Thyroid gland (tissue), 4 donors: ENCODE measurements around the gene FNIP1. TPM values are rescaled to one million over a fixed set of nuclear protein-coding genes. Genes with fewer than 3 reads are reported as not detected.

Source experiments
- DNase-seq, 2 donors: peaks; one replicate each; pipeline ENCODE4 v3.0.0-alpha.2; 2019
- H3K27ac ChIP-seq, 3 donors: fragments of 200-600 bp; sonication (generic); 1 replicate in 2 of 3; 2 replicates in 1 of 3; pipeline ENCODE4 v1.5.1; 2016 to 2019; ENCODE audit warnings: mild to moderate bottlenecking in 1 of 3, moderate library complexity in 1 of 3
- H3K27me3 ChIP-seq: fragments of 200-600 bp; sonication (generic); one replicate; pipeline ENCODE4 v1.5.1; 2019
- H3K36me3 ChIP-seq, 2 donors: fragments of 200-600 bp; sonication (generic); one replicate each; pipeline ENCODE4 v1.5.1; 2016 to 2019
- H3K4me1 ChIP-seq, 2 donors: fragments of 200-600 bp; sonication (generic); one replicate each; pipeline ENCODE4 v1.5.1; 2017 to 2019
- H3K4me3 ChIP-seq, 3 donors: fragments of 200-600 bp; sonication (generic); replicated peaks in 1 of 3; 1 replicate in 2 of 3; 2 replicates in 1 of 3; pipeline ENCODE4 v1.5.1; 2016; ENCODE audit warnings: mild to moderate bottlenecking in 1 of 3
- H3K9me3 ChIP-seq: fragments of 200-600 bp; sonication (generic); one replicate; pipeline ENCODE4 v1.5.1; 2017
- CTCF ChIP-seq, 6 experiments: fragments of 200-600 bp in 3 of 6; fragments of 450-650 bp in 3 of 6; sonication (generic) in 3 of 6; IDR thresholded peaks; one replicate each; pipeline ENCODE4 v1.5.1; 2016 to 2019; ENCODE audit warnings: antibody characterized with exemption in 6 of 6, mild to moderate bottlenecking in 2 of 6, inconsistent platforms in 1 of 6, moderate library complexity in 1 of 6
- POLR2A ChIP-seq, 2 donors: fragments of 450-650 bp; IDR thresholded peaks; one replicate each; pipeline ENCODE4 v1.6.1; 2017; ENCODE audit warnings: antibody characterized with exemption in 2 of 2, mild to moderate bottlenecking in 2 of 2, moderate library complexity in 1 of 2
- WGBS, 2 donors: methylation state at CpG; one replicate each; pipeline ENCODE4 v1.1.5; 2017; 5-methylcytosine and 5-hydroxymethylcytosine counted together
- intact Hi-C: fragments of 100-400 bp; cut with DNase I; formaldehyde crosslinking; loops from one replicate; pipeline ENCODE4 v1.15.1; 2023
- total RNA-seq, 4 donors: library from RNA; depleted of rRNA; stranded (reverse); fragments of >200 nt; gene quantifications; one replicate each; pipeline ENCODE4 v1.2.3, GENCODE V29; 2016

The FNIP1 gene
- total RNA-seq, 4 donors from 2014 or later = 55.3 to 91.7 (median 65.3) TPM

DNA sequence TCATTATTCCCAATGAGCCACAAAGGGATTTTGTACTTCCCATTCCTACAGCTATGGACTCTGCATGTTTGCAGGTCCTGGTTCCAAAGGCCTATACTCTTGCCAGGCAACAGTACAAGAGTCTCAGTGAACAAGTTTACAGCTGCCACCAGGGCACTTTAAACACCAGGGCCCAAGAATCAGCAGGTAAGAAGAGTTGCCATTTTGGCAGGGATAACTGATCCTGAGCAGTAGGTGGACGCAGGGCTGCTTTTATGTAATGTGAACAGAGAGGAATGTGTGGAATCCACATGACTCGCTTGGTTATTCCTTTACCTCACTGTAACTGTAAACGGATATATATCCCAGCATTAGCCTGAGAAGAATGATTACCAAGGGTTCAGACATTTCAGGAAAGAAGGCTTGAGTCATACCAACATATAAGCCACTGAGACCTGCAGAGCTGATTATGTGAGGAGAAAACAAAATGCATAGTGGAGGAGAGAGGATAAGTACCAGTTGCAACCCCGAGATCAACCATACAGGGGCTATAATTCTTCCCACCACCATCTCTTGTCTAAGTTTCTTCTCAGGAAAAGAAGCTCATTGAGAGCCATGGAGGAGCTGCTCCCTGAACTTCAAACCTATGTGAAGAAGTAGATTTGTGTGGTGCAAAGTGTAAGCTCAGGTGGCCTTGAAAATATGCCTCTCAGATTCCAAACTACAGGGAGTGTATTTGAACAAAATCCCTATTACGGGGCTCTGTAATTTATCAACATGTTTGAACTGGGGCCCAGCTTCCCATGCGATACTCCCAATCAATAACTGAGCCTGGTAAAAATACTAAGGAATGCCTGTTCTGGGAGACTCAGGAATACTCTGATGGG lies 186.4 kb downstream of the FNIP1 start:
- Histone ChIP-seq H3K4me1 (peaks cover 4 to 6% of the 10 kb centered on the region in 2 donors), H3K27me3 (no peaks in the 10 kb centered on the region), H3K36me3 (no peaks in the 10 kb centered on the region), H3K9me3 (no peaks in the 10 kb centered on the region), H3K4me3 (no peak overlapping the region), H3K27ac (no peak overlapping the region)
- WGBS, 2 donors = 88 to 92% methylated on average over 6 of the region's 6 CpGs
- intact Hi-C loops = no loop called here
- DNase-seq = no peak
- no peak for TF ChIP-seq POLR2A (IDR thresholded peaks at IDR 0.05)
- no peak for TF ChIP-seq CTCF (IDR thresholded peaks at IDR 0.05)

- Histone ChIP-seq H3K9me3 (no peaks in the 10 kb centered on the region), H3K36me3 (no peaks in the 10 kb centered on the region), H3K4me1 (no peaks in the 10 kb centered on the region), H3K4me3 (no peak overlapping the region), H3K27me3 (no peaks in the 10 kb centered on the region), H3K27ac (no peak overlapping the region)
- no peak for TF ChIP-seq CTCF (IDR thresholded peaks at IDR 0.05)
- TF ChIP-seq POLR2A (IDR thresholded peaks at IDR 0.05) = no peak
- WGBS, 2 donors = 94% methylated on average over 1 of the region's 1 CpG
- no peak for DNase-seq
- intact Hi-C loops = no loop called here
Measured at GRCh38 chr5:131609774-131610173, 187.0 kb downstream of the FNIP1 start.

DNA sequence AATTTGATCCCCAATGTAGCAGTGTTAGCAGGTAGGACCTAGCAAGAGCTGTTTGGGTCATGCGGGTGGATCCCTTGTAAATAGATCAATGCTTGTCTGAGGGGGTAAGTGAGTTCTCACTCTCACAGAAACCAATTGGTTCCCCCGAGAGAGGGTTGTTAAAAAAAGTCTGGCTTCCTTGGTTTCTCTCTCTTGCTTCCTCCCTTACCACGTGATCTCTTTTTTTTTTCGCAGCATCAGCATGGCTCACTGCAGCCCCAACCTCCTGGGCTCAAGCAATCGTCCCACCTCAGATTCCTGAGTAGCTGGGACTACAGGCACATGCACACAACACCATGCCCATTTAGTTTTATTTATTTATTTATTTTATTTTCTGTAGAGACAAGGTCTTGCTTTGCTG lies 188.2 kb downstream of the FNIP1 start:
- no peaks in the 10 kb centered on the region for H3K36me3 ChIP-seq
- H3K27ac ChIP-seq = no peak overlapping the region
- no peaks in the 10 kb centered on the region for H3K27me3 ChIP-seq
- intact Hi-C loops = no loop called here
- H3K4me1 ChIP-seq = no peaks in the 10 kb centered on the region
- H3K9me3 ChIP-seq = no peaks in the 10 kb centered on the region
- TF ChIP-seq POLR2A (IDR thresholded peaks at IDR 0.05) (no peak), CTCF (IDR thresholded peaks at IDR 0.05) (no peak)
- DNase-seq = no peak
- WGBS, 2 donors = 85 to 90% methylated on average over 5 of the region's 5 CpGs
- H3K4me3 ChIP-seq = no peak overlapping the region

GRCh38 chr5:131607903-131608540 lies 188.8 kb downstream of the FNIP1 start:
- no peaks in the 10 kb centered on the region for H3K27me3 ChIP-seq
- intact Hi-C loops = no loop called here
- no peak overlapping the region for H3K27ac ChIP-seq
- no peak overlapping the region for H3K4me3 ChIP-seq
- no peak for DNase-seq
- TF ChIP-seq POLR2A (IDR thresholded peaks at IDR 0.05) = no peak
- no peak for TF ChIP-seq CTCF (IDR thresholded peaks at IDR 0.05)
- H3K9me3 ChIP-seq = no peaks in the 10 kb centered on the region
- no peaks in the 10 kb centered on the region for H3K36me3 ChIP-seq
- 70 to 72% methylated on average over 4 of the region's 4 CpGs for WGBS, 2 donors
- H3K4me1 ChIP-seq = no peaks in the 10 kb centered on the region

GRCh38 chr5:131607418-131607817 lies 189.4 kb downstream of the FNIP1 start:
- WGBS, 2 donors = 89 to 95% methylated on average over 4 of the region's 4 CpGs
- H3K4me1 ChIP-seq = no peaks in the 10 kb centered on the region
- H3K27ac ChIP-seq = no peak overlapping the region
- H3K9me3 ChIP-seq = no peaks in the 10 kb centered on the region
- no peaks in the 10 kb centered on the region for H3K27me3 ChIP-seq
- no peak overlapping the region for H3K4me3 ChIP-seq
- DNase-seq = no peak
- H3K36me3 ChIP-seq = peaks cover 0 to under 1% of the 10 kb centered on the region in 2 donors
- intact Hi-C loops = no loop called here
- TF ChIP-seq CTCF (IDR thresholded peaks at IDR 0.05) (no peak), POLR2A (IDR thresholded peaks at IDR 0.05) (no peak)
